B cell (primary cell): ENCODE results near the gene HTR6. TPM values are rescaled to one million over a fixed set of nuclear protein-coding genes. Genes with fewer than 3 reads are reported as not detected.

Experiments used
- ATAC-seq: fragments of 200-7000 bp; cut with Tn5 transposase; one replicate; pipeline ENCODE4 v1.10.0; 2021; ENCODE audit warnings: low read depth, mild to moderate bottlenecking, moderate number of reproducible peaks, moderate library complexity
- CTCF ChIA-PET: fragments of 350-600 bp; sonication (Branson Sonifier 250); formaldehyde crosslinking; loops from one replicate; lab custom pipeline; 2021; ENCODE audit warnings: antibody characterized with exemption, inconsistent platforms; lab: Charles Lee
- POLR2A ChIA-PET: fragments of 350-600 bp; sonication (Branson Sonifier 250); formaldehyde crosslinking; loops from one replicate; lab custom pipeline; 2021; ENCODE audit warnings: antibody characterized with exemption; lab: Charles Lee
- DNase-seq: peaks from one replicate; pipeline ENCODE4 v3.0.0; 2013
- H2AFZ ChIP-seq: 2 replicates; pipeline ENCODE4 v1.6.1; 2012; ENCODE audit warnings: mild to moderate bottlenecking, low read depth, low read length; ENCODE audit not compliant: insufficient read depth, poor library complexity, severe bottlenecking
- H3K27ac ChIP-seq, 2 donors: 1 replicate in 1 of 2; 2 replicates in 1 of 2; pipeline ENCODE4 v1.5.1; 2012 to 2013; ENCODE audit warnings: low read length in 2 of 2, mild to moderate bottlenecking in 2 of 2, moderate library complexity in 1 of 2
- H3K27me3 ChIP-seq, 4 experiments: fragments of 200-600 bp in 1 of 4; sonication (generic) in 1 of 4; replicated peaks in 1 of 4; 1 replicate in 2 of 4; 2 replicates in 2 of 4; pipeline versions ENCODE4 v1.6.1 to v1.7.0; 2013 to 2016; ENCODE audit warnings: low read length in 3 of 4, mild to moderate bottlenecking in 2 of 4, mixed read lengths in 1 of 4, moderate library complexity in 1 of 4; ENCODE audit not compliant: insufficient read depth in 4 of 4, control insufficient read depth in 3 of 4; ENCODE audit errors: control extremely low read depth in 1 of 4
- H3K36me3 ChIP-seq, 2 experiments: replicated peaks in 1 of 2; 1 replicate in 1 of 2; 2 replicates in 1 of 2; pipeline versions ENCODE4 v1.6.1 to v1.7.1; 2013; ENCODE audit warnings: low read length in 1 of 2; ENCODE audit not compliant: insufficient read depth in 2 of 2, control insufficient read depth in 1 of 2; ENCODE audit errors: control extremely low read depth in 1 of 2, extremely low read depth in 1 of 2
- H3K4me1 ChIP-seq, 2 donors: fragments of 200-600 bp in 1 of 2; sonication (generic) in 1 of 2; 1 replicate in 1 of 2; 2 replicates in 1 of 2; pipeline versions ENCODE4 v1.5.1 to v1.6.1; 2013 to 2017; ENCODE audit warnings: low read length in 2 of 2; ENCODE audit not compliant: control insufficient read depth in 2 of 2, insufficient read depth in 2 of 2
- H3K4me2 ChIP-seq: replicated peaks from 2 replicates; pipeline ENCODE3; 2012; ENCODE audit warnings: mild to moderate bottlenecking, low read depth, low read length; ENCODE audit not compliant: poor library complexity, severe bottlenecking
- H3K4me3 ChIP-seq, 5 experiments: fragments of 200-600 bp in 1 of 5; sonication (generic) in 1 of 5; 1 replicate in 3 of 5; 2 replicates in 2 of 5; pipeline versions ENCODE4 v1.5.1 to v1.7.0; 2011 to 2016; ENCODE audit warnings: low read length in 4 of 5, mild to moderate bottlenecking in 4 of 5, low read depth in 2 of 5, control low read depth in 1 of 5, moderate library complexity in 1 of 5; ENCODE audit not compliant: insufficient read depth in 1 of 5; ENCODE audit errors: control extremely low read depth in 1 of 5, extremely low read depth in 1 of 5
- H3K79me2 ChIP-seq: fragments of 200-600 bp; sonication (generic); one replicate; pipeline ENCODE4 v1.6.0; 2016; ENCODE audit warnings: low read length; ENCODE audit not compliant: control insufficient read depth, insufficient read depth
- H3K9ac ChIP-seq: fragments of 200-600 bp; sonication (generic); 2 replicates; pipeline ENCODE4 v1.6.1; 2017; ENCODE audit warnings: mild to moderate bottlenecking, low read length, moderate library complexity
- H3K9me3 ChIP-seq, 3 donors: one replicate each; pipeline versions ENCODE4 v1.6.1 to v1.7.1; 2013; ENCODE audit warnings: low read length in 2 of 3; ENCODE audit not compliant: control insufficient read depth in 2 of 3, insufficient read depth in 1 of 3; ENCODE audit errors: control extremely low read depth in 1 of 3
- H4K20me1 ChIP-seq: 2 replicates; pipeline ENCODE4 v1.6.0; 2012; ENCODE audit warnings: mild to moderate bottlenecking, low read length; ENCODE audit not compliant: insufficient read depth, control insufficient read depth, poor library complexity, severe bottlenecking
- H3K27ac Mint-ChIP-seq: one replicate; pipeline ENCODE4 v1.8.0; 2021; ENCODE audit warnings: mixed read lengths
- H3K27me3 Mint-ChIP-seq: one replicate; pipeline ENCODE4 v1.8.0; 2021; ENCODE audit warnings: mixed read lengths
- H3K4me1 Mint-ChIP-seq: one replicate; pipeline ENCODE4 v1.8.0; 2021; ENCODE audit warnings: mixed read lengths
- H3K4me3 Mint-ChIP-seq: one replicate; pipeline ENCODE4 v1.8.0; 2021; ENCODE audit warnings: mixed read lengths
- H3K9me3 Mint-ChIP-seq: one replicate; pipeline ENCODE4 v1.8.0; 2022; ENCODE audit warnings: mixed read lengths; ENCODE audit not compliant: insufficient read depth
- EZH2 ChIP-seq: IDR thresholded peaks from 2 replicates; pipeline ENCODE4 v1.6.1; 2012; ENCODE audit warnings: borderline replicate concordance, low read depth, mild to moderate bottlenecking, moderate library complexity, low read length; ENCODE audit not compliant: insufficient read depth, poor library complexity, severe bottlenecking
- WGBS: methylation state at CpG from one replicate; pipeline ENCODE4 v1.1.5; 2013; ENCODE audit warnings: missing lambda C conversion rate; ENCODE audit not compliant: insufficient coverage; 5-methylcytosine and 5-hydroxymethylcytosine counted together
- intact Hi-C: fragments of 100-400 bp; cut with micrococcal nuclease; formaldehyde crosslinking; loops from one replicate; pipeline ENCODE4 v1.10.0; 2022
- polyA plus RNA-seq: library from polyadenylated mRNA; depleted of rRNA; stranded (reverse); fragments of >200 nt; gene quantifications from 2 replicates; pipeline ENCODE4 v1.2.3, GENCODE V29; 2012
- total RNA-seq, 2 donors: library from RNA; stranded (reverse); fragments of 120-200 nt in 1 of 2; gene quantifications; 1 replicate in 1 of 2; 2 replicates in 1 of 2; pipeline versions ENCODE4 v1.2.3 to v1.2.4, GENCODE V29; 2013 to 2022
- TF ChIP-seq, protein P1 (sequence below): fragments of 200-600 bp; IDR thresholded peaks from one replicate; pipeline ENCODE4 v1.8.0; 2022; ENCODE audit warnings: antibody characterized with exemption, mild to moderate bottlenecking

Gene HTR6
- total and polyA plus RNA-seq, 2 donors (not counting 1 experiment from before 2014, with no cell fraction given), result not detected

DNA sequence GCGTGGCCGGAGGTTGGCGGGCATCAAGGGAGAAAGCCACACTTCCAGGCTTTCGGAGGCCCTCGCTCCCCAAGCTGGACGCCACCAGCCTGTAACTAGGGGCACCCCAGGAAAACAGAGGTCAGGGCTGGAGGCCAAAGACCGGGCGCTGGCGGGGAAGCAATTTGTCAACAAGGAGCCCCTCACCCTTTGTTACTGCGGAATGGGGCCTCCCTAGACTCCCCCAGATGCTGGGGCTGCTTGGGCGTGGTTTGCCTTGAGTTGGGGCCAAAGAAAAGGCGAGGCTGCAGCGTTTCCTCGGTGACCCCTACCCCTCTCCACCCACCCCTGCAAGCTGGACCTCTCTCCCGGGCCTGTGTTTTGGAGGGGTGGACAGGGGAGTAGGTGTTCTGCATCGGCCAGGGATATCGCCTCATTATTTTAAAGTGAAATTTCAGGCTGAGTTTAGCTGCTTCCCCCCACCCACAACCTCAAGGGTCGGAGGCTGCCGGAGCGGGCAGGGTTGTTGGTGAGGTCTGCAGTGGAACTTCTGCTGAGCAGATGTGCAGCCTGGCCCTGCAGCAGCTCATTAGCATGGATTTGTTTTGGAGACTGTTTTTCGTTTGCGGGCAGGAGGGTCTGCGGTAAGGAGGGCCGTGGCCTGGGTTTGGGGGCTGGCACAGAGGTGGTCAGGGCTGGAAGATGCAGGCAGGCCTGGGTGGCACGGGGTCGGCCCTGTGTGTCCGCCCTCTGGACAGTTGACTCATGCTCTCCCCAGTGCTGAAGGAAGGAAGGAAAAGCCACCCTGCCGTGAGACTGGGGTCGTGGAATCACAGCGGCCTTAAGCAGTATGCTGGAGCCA, 19.0 kb upstream of the HTR6 start:
- H3K27ac ChIP-seq, result no peak overlapping the region
- H3K9me3 ChIP-seq, result peaks cover 0 to 6% (median 0%) of the 10 kb centered on the region in 3 donors
- H3K27me3 ChIP-seq, result peaks cover 0 to 50% (median 24%) of the 10 kb centered on the region in 4 experiments
- H3K79me2 ChIP-seq, result no peaks in the 10 kb centered on the region
- H3K36me3 ChIP-seq, result no peaks in the 10 kb centered on the region
- 51% methylated on average over 20 of the region's 30 CpGs for WGBS
- Mint-ChIP-seq H3K27me3 (peaks cover 49% of the 10 kb centered on the region), H3K4me3 (peak overlapping the region; percentile 52), H3K9me3 (no peaks in the 10 kb centered on the region), H3K4me1 (peaks cover 12% of the 10 kb centered on the region), H3K27ac (no peak overlapping the region)
- H3K4me2 ChIP-seq, result peak overlapping the region; percentile 98
- POLR2A ChIA-PET, result interaction anchor here (0.7 kb wide), 1 partner anchor 291 kb away, joined by 4 read pairs; no protein-coding TSS in a partner anchor
- ATAC-seq (no peak), DNase-seq (no peak)
- H3K4me3 ChIP-seq, result peak overlapping the region in 2 of 5 experiments; percentile 56 to 67
- peak overlapping the region; percentile 89 for H2AFZ ChIP-seq
- peaks cover 12 to 13% of the 10 kb centered on the region in 2 donors for H3K4me1 ChIP-seq
- intact Hi-C loops, result no loop called here
- H4K20me1 ChIP-seq, result no peaks in the 10 kb centered on the region
- CTCF ChIA-PET, result interaction anchor here (1.4 kb wide), 1 partner anchor 304 kb away, joined by 3 read pairs; no protein-coding TSS in a partner anchor
- peak overlapping the region; percentile 68 for H3K9ac ChIP-seq
- TF ChIP-seq, protein P1, sequence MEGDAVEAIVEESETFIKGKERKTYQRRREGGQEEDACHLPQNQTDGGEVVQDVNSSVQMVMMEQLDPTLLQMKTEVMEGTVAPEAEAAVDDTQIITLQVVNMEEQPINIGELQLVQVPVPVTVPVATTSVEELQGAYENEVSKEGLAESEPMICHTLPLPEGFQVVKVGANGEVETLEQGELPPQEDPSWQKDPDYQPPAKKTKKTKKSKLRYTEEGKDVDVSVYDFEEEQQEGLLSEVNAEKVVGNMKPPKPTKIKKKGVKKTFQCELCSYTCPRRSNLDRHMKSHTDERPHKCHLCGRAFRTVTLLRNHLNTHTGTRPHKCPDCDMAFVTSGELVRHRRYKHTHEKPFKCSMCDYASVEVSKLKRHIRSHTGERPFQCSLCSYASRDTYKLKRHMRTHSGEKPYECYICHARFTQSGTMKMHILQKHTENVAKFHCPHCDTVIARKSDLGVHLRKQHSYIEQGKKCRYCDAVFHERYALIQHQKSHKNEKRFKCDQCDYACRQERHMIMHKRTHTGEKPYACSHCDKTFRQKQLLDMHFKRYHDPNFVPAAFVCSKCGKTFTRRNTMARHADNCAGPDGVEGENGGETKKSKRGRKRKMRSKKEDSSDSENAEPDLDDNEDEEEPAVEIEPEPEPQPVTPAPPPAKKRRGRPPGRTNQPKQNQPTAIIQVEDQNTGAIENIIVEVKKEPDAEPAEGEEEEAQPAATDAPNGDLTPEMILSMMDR, result no peak
- no peak for TF ChIP-seq EZH2
